ENCODE measurements around the gene KANSL1.

DNA sequence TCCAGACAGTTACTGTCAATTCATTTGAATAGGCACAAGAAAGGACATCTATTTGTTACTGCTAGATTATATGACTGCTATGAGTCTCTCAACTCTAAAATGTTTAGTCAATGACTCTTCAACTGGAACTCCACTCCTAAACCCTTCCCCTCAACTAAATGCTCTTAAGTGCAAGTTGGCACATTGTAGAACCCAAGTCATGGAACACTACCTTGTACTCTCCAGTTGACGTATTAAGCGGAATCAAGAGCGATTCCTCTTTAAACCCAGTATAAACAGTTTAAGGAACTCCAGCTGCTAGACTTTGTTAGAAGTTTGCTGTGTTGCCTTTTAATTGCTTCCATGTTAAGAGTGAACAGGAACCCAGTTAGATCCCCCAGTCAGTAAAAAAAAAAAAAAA is 149.6 kb downstream of the KANSL1 start:
- TF ChIP-seq CTCF (IDR thresholded peaks at IDR 0.05), result no peak
- TF ChIP-seq POLR2A (IDR thresholded peaks at IDR 0.05), result no peak
- no peak for TF ChIP-seq POLR2AphosphoS5 (IDR thresholded peaks at IDR 0.05)

All from gastroesophageal sphincter (tissue), 3 donors.